BE2C (cell line): ENCODE results near the gene RNF186.

Source experiments
- DNase-seq: peaks from one replicate; pipeline ENCODE4 v3.0.0-alpha.2; 2020
- H3K27me3 ChIP-seq: fragments of 250-450 bp; sonication (Bioruptor Pico); 2 replicates; pipeline ENCODE4 v1.5.1; 2020; ENCODE audit warnings: mild to moderate bottlenecking
- H3K36me3 ChIP-seq: fragments of 250-450 bp; sonication (Bioruptor Pico); 2 replicates; pipeline ENCODE4 v1.5.1; 2020; ENCODE audit warnings: mild to moderate bottlenecking
- H3K4me1 ChIP-seq: fragments of 250-450 bp; sonication (Bioruptor Pico); 2 replicates; pipeline ENCODE4 v1.5.1; 2020
- H3K4me3 ChIP-seq: 2 replicates; pipeline ENCODE4 v1.5.1; 2011; ENCODE audit warnings: low read depth, low read length
- H3K9me3 ChIP-seq: fragments of 250-450 bp; sonication (Bioruptor Pico); 2 replicates; pipeline ENCODE4 v1.5.1; 2020
- TF ChIP-seq, protein P1 (sequence below): IDR thresholded peaks from 2 replicates; pipeline ENCODE4 v1.5.1; 2012; ENCODE audit warnings: mild to moderate bottlenecking, low read depth, low read length

Gene RNF186

DNA sequence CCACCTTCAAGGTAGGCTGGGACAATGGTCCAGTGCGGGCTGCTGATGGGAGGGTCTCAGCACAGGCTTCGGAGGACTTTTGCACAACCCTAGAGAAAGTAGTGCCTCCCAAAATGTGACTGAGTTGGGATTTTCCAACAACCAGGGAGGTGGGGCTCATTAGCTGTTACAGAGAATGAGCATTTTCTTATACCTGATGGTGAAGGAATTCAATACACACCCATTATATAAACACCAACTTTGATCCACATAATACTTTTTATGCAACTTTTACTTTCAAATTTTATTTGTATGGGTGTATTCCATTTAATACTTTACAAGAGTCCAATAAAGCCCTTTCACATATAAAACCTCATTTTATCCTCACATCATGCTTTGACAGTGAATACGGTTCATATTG is 31.3 kb upstream of the RNF186 start:
- TF ChIP-seq, protein P1, sequence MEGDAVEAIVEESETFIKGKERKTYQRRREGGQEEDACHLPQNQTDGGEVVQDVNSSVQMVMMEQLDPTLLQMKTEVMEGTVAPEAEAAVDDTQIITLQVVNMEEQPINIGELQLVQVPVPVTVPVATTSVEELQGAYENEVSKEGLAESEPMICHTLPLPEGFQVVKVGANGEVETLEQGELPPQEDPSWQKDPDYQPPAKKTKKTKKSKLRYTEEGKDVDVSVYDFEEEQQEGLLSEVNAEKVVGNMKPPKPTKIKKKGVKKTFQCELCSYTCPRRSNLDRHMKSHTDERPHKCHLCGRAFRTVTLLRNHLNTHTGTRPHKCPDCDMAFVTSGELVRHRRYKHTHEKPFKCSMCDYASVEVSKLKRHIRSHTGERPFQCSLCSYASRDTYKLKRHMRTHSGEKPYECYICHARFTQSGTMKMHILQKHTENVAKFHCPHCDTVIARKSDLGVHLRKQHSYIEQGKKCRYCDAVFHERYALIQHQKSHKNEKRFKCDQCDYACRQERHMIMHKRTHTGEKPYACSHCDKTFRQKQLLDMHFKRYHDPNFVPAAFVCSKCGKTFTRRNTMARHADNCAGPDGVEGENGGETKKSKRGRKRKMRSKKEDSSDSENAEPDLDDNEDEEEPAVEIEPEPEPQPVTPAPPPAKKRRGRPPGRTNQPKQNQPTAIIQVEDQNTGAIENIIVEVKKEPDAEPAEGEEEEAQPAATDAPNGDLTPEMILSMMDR: no peak
- H3K9me3 ChIP-seq: no peaks in the 10 kb centered on the region
- no peaks in the 10 kb centered on the region for H3K27me3 ChIP-seq
- H3K36me3 ChIP-seq: no peaks in the 10 kb centered on the region
- no peak for DNase-seq
- no peak overlapping the region for H3K4me3 ChIP-seq
- H3K4me1 ChIP-seq: no peaks in the 10 kb centered on the region

GRCh38 chr1:19845555-19845954 is 30.5 kb upstream of the RNF186 start:
- no peaks in the 10 kb centered on the region for H3K9me3 ChIP-seq
- no peak for DNase-seq
- TF ChIP-seq, protein P1: no peak
- H3K4me1 ChIP-seq: no peaks in the 10 kb centered on the region
- H3K4me3 ChIP-seq: no peak overlapping the region
- H3K27me3 ChIP-seq: no peaks in the 10 kb centered on the region
- no peaks in the 10 kb centered on the region for H3K36me3 ChIP-seq

- no peak overlapping the region for H3K4me3 ChIP-seq
- no peaks in the 10 kb centered on the region for H3K36me3 ChIP-seq
- H3K4me1 ChIP-seq: no peaks in the 10 kb centered on the region
- no peaks in the 10 kb centered on the region for H3K27me3 ChIP-seq
- TF ChIP-seq, protein P1: no peak
- H3K9me3 ChIP-seq: no peaks in the 10 kb centered on the region
- DNase-seq: no peak
Observed at GRCh38 chr1:19844731-19845495, 29.8 kb upstream of the RNF186 start.

DNA sequence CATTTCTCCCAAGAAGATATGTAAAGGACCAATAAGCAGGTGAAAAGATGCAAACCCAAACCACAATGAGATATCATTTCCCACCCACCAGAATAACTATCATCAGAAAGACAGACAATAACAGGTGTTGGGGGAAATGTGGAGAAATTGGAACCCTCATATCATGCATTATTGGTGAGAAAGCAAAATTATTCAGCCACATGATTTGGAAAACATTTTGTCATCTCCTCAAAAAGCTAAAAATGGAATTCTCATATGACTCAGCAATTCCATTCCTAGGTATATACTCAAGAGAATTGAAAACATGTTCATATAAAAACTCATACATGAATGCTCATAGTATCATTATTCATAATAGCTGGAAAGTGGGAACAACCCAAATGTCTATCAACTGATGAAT is 25.1 kb upstream of the RNF186 start:
- TF ChIP-seq, protein P1: no peak
- Histone ChIP-seq H3K9me3 (no peaks in the 10 kb centered on the region), H3K36me3 (no peaks in the 10 kb centered on the region), H3K4me3 (no peak overlapping the region), H3K4me1 (no peaks in the 10 kb centered on the region), H3K27me3 (no peaks in the 10 kb centered on the region)
- no peak for DNase-seq

- no peak for DNase-seq
- TF ChIP-seq, protein P1: no peak
- Histone ChIP-seq H3K4me1 (no peaks in the 10 kb centered on the region), H3K36me3 (no peaks in the 10 kb centered on the region), H3K27me3 (no peaks in the 10 kb centered on the region), H3K9me3 (no peaks in the 10 kb centered on the region), H3K4me3 (no peak overlapping the region)
Observed at GRCh38 chr1:19837866-19838265, 22.8 kb upstream of the RNF186 start.

- H3K9me3 ChIP-seq: no peaks in the 10 kb centered on the region
- TF ChIP-seq, protein P1: no peak
- H3K4me3 ChIP-seq: no peak overlapping the region
- H3K4me1 ChIP-seq: no peaks in the 10 kb centered on the region
- H3K27me3 ChIP-seq: no peaks in the 10 kb centered on the region
- no peaks in the 10 kb centered on the region for H3K36me3 ChIP-seq
- DNase-seq: no peak
Observed at GRCh38 chr1:19835578-19835977, 20.5 kb upstream of the RNF186 start.
